Activated B cell treated with CpG ODN at 0.5 μM for 24 hours (primary cell): Measurements from ENCODE around the gene CATSPER1. TPM values are rescaled to one million over a fixed set of nuclear protein-coding genes. Genes with fewer than 3 reads are reported as not detected.

ENCODE experiments used
- ATAC-seq: fragments of 200-7000 bp; cut with Tn5 transposase; one replicate; pipeline ENCODE4 v1.10.0; 2021; ENCODE audit warnings: low read depth, mild to moderate bottlenecking, moderate library complexity
- CTCF ChIA-PET: fragments of 350-600 bp; sonication (Branson Sonifier 250); formaldehyde crosslinking; loops from one replicate; lab custom pipeline; 2021; ENCODE audit warnings: antibody characterized with exemption; lab: Charles Lee
- POLR2A ChIA-PET: fragments of 350-600 bp; sonication (Branson Sonifier 250); formaldehyde crosslinking; loops from one replicate; lab custom pipeline; 2021; ENCODE audit warnings: antibody characterized with exemption; lab: Charles Lee
- DNase-seq: peaks from one replicate; pipeline ENCODE4 v3.0.0; 2022
- H3K27ac Mint-ChIP-seq: one replicate; pipeline ENCODE4 v1.8.0; 2020; ENCODE audit warnings: mixed read lengths
- H3K27me3 Mint-ChIP-seq: one replicate; pipeline ENCODE4 v1.8.0; 2021; ENCODE audit warnings: mixed read lengths
- H3K36me3 Mint-ChIP-seq: one replicate; pipeline ENCODE4 v1.8.0; 2021; ENCODE audit warnings: low read depth, mixed read lengths
- H3K4me1 Mint-ChIP-seq: one replicate; pipeline ENCODE4 v1.8.0; 2021; ENCODE audit warnings: mixed read lengths
- H3K4me3 Mint-ChIP-seq: one replicate; pipeline ENCODE4 v1.8.0; 2020; ENCODE audit warnings: mild to moderate bottlenecking, mixed read lengths
- H3K9me3 Mint-ChIP-seq: one replicate; pipeline ENCODE4 v1.8.0; 2020; ENCODE audit warnings: mixed read lengths
- CTCF ChIP-seq: fragments of 200-600 bp; IDR thresholded peaks from one replicate; pipeline ENCODE4 v1.8.0; 2022; ENCODE audit warnings: antibody characterized with exemption, mild to moderate bottlenecking
- intact Hi-C: fragments of 100-400 bp; cut with micrococcal nuclease; formaldehyde crosslinking; loops from one replicate; pipeline ENCODE4 v1.15.1; 2024
- total RNA-seq: library from RNA; stranded (reverse); gene quantifications from 2 replicates; pipeline ENCODE4 v1.2.3, GENCODE V29; 2022

CATSPER1 gene
- total RNA-seq, 1 donor from 2014 or later: not detected

- peaks cover 8% of the 10 kb centered on the region for H3K27me3 Mint-ChIP-seq
- peaks cover 27% of the 10 kb centered on the region for H3K4me1 Mint-ChIP-seq
- CTCF ChIA-PET: interaction anchor here (1.1 to 1.9 kb wide), 3 partner anchors 15 to 67 kb away, joined by 3 to 15 read pairs (median 5); no protein-coding TSS in a partner anchor
- peak overlapping the region; percentile 96 for H3K27ac Mint-ChIP-seq
- peaks cover 46% of the 10 kb centered on the region for H3K36me3 Mint-ChIP-seq
- ATAC-seq (no peak), DNase-seq (no peak)
- POLR2A ChIA-PET: interaction anchor here (0.6 to 4.9 kb wide), 16 partner anchors 10 to 1868 kb away, joined by 3 to 46 read pairs (median 7); partner anchors contain the start of genes BANF1, CCDC85B, CFL1 and EIF1AD
- peak overlapping the region; percentile 99 for H3K4me3 Mint-ChIP-seq
- TF ChIP-seq CTCF: no peak
- intact Hi-C loops: loop anchor here (1.0 to 5.0 kb wide), 6 partner anchors 17 to 790 kb away; partner anchors contain the start of genes BANF1, C11orf68, CFL1 and DRAP1
- no peaks in the 10 kb centered on the region for H3K9me3 Mint-ChIP-seq
Observed at GRCh38 chr11:66052664-66052982, 26.3 kb upstream of the CATSPER1 start.

GRCh38 chr11:66051766-66052663 lies 25.7 kb upstream of the CATSPER1 start, which contains the start of gene SF3B2:
Gene SF3B2, plus strand, starts transcription at chr11:66052364. Its CDS starts 21 bp downstream, at chr11:66052385.
- H3K27ac Mint-ChIP-seq: peak within 1 kb of the TSS; percentile 96
- DNase-seq (peak; percentile 91), ATAC-seq (peak; percentile 97)
- ChIA-PET POLR2A (interaction anchor here (0.6 to 4.9 kb wide), 25 partner anchors 11 to 1867 kb away, joined by 3 to 46 read pairs (median 4); partner anchors contain the start of genes BANF1, CCDC85B, CD248 and CFL1), CTCF (interaction anchor here (1.0 to 1.9 kb wide), 4 partner anchors 16 to 340 kb away, joined by 3 to 15 read pairs (median 4); partner anchors contain the start of genes CCDC85B and KAT5)
- H3K4me3 Mint-ChIP-seq: peak within 1 kb of the TSS; percentile 99
- intact Hi-C loops: loop anchor here (1.0 to 5.0 kb wide), 6 partner anchors 17 to 791 kb away; partner anchors contain the start of genes BANF1, C11orf68, CFL1 and DRAP1
- H3K36me3 Mint-ChIP-seq: peaks cover 40% of the 10 kb centered on the region
- peaks cover 8% of the 10 kb centered on the region for H3K27me3 Mint-ChIP-seq
- TF ChIP-seq CTCF: no peak
- peaks cover 27% of the 10 kb centered on the region for H3K4me1 Mint-ChIP-seq
- no peaks in the 10 kb centered on the region for H3K9me3 Mint-ChIP-seq

- peak overlapping the region; percentile 80 for H3K27ac Mint-ChIP-seq
- intact Hi-C loops: loop anchor here (5.0 kb wide), 1 partner anchor 194 kb away; the partner anchor contains the start of gene CFL1
- H3K9me3 Mint-ChIP-seq: no peaks in the 10 kb centered on the region
- no peak for ATAC-seq
- POLR2A ChIA-PET: interaction anchor here (0.7 to 4.9 kb wide), 15 partner anchors 17 to 400 kb away, joined by 3 to 46 read pairs (median 6); partner anchors contain the start of genes BANF1, CCDC85B, CD248 and CFL1
- DNase-seq: no peak
- H3K4me3 Mint-ChIP-seq: peak overlapping the region; percentile 99
- CTCF ChIA-PET: interaction anchor here (1.0 kb wide), 2 partner anchors 161 to 340 kb away, joined by 3 read pairs; partner anchors contain the start of genes CCDC85B and KAT5
- H3K36me3 Mint-ChIP-seq: peaks cover 34% of the 10 kb centered on the region
- peaks cover 27% of the 10 kb centered on the region for H3K4me1 Mint-ChIP-seq
- TF ChIP-seq CTCF: no peak
- H3K27me3 Mint-ChIP-seq: peaks cover 8% of the 10 kb centered on the region
Observed at GRCh38 chr11:66051371-66051765, 25.1 kb upstream of the CATSPER1 start.

GRCh38 chr11:66050581-66051231 lies 24.4 kb upstream of the CATSPER1 start:
- ATAC-seq (no peak), DNase-seq (no peak)
- Mint-ChIP-seq H3K27ac (peak overlapping the region; percentile 80), H3K9me3 (no peaks in the 10 kb centered on the region), H3K36me3 (peaks cover 28% of the 10 kb centered on the region), H3K4me1 (peaks cover 27% of the 10 kb centered on the region), H3K27me3 (peaks cover 8% of the 10 kb centered on the region), H3K4me3 (peak overlapping the region; percentile 53)
- no peak for TF ChIP-seq CTCF
- POLR2A ChIA-PET: interaction anchor here (0.6 to 4.9 kb wide), 7 partner anchors 18 to 238 kb away, joined by 6 to 46 read pairs (median 13); partner anchors contain the start of genes BANF1, CFL1, EIF1AD and PACS1
- intact Hi-C loops: loop anchor here (5.0 kb wide), 1 partner anchor 193 kb away; the partner anchor contains the start of gene CFL1
- CTCF ChIA-PET: interaction anchor here (1.0 kb wide), 1 partner anchor 339 kb away, joined by 3 read pairs; the partner anchor contains the start of gene KAT5
